Frontal cortex (tissue), 4 donors: Measurements from ENCODE around the gene SOS1. TPM values are rescaled to one million over a fixed set of nuclear protein-coding genes. Genes with fewer than 3 reads are reported as not detected.
A peak's percentile ranks its signal among the peaks of the same experiment; 100 is the strongest.
"Not testable (repeated sequence)": the region's sequence is repeated elsewhere in the genome, so short reads cannot be mapped to it uniquely, and the experiment has no call there.

Experiments used
- DNase-seq, 2 donors: peaks; one replicate each; pipeline ENCODE4 v3.0.0; 2012; ENCODE audit warnings: low spot score in 2 of 2
- FAIRE-seq: peaks from 2 replicates; lab custom pipeline; 2012; peaks lifted over from hg19 to GRCh38; lab: Jason Lieb, UNC
- total RNA-seq: library from RNA; depleted of rRNA; stranded (reverse); fragments of >200 nt; gene quantifications from one replicate; pipeline ENCODE4 v1.2.3, GENCODE V29; 2014
- donor health status: control.
- donor health status: control.
- donor health status: control.

SOS1 gene
- total RNA-seq, 1 donor from 2014 or later: 26.5 TPM

DNA sequence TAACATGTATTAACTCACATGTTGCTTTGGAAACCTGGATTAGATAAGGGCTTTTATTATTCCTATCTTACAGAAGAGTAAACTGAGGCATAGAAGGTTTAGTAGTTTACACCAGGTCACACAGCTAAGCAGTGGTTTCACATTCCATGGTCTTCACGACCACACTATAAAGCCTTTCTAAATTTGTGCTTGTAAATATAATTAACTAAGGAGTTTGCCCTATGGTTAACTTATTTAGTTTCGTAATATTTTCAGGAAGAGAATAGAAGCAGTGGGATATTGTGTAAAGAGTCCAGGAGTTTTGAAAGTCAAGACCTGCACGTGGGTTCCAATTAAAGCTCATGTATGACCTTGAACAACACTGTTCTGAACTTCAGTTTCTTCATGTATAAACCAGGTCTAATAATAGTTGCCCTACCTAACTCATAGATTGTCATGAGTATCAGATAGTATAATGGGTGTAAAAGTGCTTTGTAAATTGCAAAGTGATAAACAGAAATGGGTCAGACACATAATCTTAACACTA lies 19.5 kb upstream of the SOS1 start:
- FAIRE-seq (no peak), DNase-seq (no peak)

DNA sequence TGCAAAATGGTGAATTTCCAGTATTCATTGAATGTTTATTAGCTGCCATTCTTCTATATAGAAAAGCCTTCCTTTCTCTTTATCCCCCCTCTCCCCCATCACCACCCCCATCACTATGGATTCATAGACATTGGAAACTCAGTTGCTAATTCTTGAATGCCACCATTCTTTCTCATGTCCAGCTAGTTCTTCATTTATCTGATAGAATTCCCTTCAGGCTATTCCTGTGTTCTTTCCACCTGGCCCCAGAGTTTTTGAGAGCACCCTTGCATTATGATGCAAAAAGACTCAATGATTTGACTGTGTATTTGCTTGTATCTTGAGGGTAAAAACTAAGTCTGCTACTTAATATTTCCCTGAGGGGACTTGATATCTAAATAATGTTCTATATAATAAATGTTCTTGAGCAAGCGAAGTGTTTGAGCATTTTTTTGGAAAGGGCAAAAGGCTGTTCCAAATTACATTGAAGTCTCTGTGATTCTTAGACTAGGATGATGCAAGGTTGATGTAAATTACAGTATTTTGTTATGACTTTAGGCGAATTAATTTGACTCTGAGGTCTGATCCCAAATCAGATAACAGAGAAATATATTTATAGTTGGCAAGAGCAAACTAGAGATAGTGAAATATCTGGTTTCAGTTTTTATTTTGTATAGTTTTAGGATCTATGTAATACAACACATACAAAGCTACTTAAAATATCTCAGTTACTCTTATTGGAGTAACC lies 18.8 kb upstream of the SOS1 start:
- DNase-seq (no peak), FAIRE-seq (no peak)

DNA sequence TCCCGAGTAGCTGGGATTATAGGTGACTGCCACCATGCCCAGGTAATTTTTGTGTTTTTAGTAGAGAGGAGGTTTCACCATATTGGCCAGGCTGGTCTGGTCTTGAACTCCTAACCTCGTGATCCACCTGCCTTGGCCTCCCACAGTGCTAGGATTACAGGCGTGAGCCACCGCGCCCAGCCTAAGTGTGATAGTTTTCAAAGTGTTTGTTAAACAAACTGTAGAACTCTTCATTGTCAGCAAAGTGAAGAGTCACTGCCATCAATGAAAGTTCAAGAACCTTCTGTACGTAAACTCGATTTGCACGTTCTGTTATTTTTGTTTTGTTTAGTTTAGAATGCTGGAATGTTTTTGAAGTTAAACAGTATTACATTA lies 18.0 kb upstream of the SOS1 start:
- no peak for FAIRE-seq
- DNase-seq: no peak

DNA sequence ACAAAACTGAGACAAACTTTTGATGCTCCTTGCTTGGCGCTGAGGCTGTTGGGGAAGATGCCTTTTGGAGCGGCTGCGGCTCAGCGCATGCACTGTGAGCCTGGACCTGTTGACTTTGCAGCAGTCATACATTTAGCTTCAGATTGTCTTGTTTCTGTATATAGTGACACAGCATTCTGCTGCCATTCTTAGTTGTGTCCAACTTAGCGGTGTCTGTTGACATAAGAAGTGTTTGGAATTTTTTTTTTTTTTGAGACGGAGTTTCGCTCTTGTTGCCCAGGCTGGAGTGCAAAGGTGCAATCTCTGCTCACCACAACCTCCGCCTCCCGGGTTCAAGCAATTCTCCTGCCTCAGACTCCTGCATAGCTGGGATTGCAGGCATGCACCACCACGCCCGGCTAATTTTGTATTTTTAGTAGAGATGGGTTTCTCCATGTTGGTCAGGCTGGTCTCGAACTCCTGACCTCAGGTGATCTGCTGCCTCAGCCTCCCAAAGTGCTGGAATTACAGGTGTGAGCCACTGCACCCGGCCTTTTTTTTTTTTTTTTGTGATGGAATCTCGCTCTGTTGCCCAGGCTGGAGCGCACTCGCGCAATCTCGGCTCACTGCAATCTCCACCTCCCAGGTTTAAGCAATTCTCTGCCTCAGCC lies 17.5 kb upstream of the SOS1 start:
- FAIRE-seq, DNase-seq: not testable (repeated sequence)

DNA sequence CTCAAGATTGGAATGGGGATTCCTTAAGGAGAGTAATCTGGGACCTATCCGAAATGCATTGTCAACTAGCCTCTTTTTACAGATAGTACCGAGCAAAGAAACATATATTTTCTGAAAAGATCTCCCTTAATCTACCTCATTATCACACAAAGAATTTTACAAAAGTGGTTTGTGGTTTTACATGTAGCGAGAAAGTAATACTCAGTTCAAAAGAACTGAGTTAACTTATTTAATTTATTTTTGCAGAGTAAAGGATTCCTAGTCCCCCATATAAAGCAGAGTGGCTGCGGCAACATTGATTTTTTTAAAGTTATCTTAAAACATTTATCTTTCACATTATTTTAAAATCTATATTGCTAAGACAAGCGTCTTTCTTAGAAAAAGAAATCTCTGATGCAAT lies 15.9 kb upstream of the SOS1 start:
- no peak for FAIRE-seq

DNA sequence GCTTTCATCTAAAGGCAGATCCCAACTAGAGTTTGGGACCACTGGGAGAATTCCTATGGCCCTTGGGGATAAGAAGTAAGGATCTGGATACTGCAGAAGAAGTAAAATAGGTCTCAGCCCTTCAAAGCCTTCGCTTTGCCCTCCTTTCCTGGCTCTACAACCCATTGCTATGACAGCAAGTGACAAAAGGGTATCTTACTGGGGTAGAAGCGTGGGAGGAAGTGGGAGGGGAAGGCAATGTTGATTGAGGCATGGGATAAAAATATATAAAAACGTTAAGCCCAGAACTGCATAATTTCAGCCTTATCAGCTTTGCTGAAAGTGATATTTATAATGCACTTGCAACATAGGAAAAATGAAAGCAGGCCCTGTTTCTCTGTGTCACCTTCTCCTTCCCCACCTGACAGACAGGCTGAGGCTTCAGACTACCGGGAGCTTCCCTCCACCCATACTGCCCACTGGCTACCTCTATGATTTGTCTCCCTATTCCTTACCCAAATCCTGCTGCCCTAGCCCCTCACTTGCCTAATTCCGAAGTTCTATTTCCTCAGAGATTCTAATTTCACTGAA lies 14.9 kb upstream of the SOS1 start:
- FAIRE-seq (no peak), DNase-seq (no peak)

More for the DNA sequence above, 15.9 kb upstream of the SOS1 start:
- DNase-seq: no peak

DNA sequence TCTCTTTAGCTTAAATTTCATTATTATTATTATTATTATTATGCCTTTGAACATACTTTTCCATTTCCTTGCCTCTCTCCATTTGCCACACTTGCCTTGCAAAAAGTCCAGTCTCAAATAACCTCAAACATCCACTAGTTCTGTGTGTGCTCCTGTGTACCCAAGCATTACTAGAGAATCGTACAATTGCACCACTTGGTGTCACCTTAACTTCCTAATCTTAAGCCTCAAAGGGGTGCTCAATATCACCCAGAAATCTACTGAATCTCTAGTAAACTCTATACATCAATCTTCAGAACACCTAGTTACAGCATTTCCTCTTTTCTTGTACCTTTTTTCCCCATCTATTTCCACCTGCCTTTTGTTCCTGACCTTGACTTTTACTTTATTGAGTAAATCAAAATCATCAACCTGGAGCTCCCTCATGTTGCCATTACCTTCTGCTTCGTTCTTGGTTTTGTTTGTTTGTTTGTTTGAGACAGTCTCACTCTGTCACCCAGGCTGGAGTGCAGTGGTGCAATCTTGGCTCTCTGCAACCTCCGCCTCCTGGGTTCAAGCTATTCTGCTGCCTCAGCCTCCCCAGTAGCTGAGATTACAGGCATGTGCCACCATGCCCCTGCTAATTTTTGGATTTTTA lies 12.5 kb upstream of the SOS1 start:
- no peak for FAIRE-seq

DNA sequence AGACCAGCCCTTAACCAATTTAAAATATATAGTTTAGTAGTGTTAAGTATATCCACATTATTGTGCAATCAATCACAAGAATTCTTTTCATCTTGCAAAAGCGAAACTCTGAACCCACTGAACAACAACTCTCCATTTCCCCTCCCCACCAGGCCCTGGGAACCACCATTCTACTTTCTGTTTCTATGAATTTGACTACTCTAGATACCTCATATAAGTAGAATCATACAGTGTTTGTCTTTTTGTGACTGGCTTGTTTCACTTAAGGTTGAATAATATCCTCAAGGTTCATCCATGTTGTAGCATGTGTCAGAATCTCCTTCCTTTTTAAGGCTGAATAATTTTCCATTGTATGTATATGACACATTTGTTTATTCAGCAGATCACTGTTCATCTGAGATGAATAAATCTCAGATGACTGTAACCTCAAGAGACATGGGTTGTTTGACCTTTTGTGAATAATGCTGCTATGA lies 8.1 kb upstream of the SOS1 start:
- DNase-seq (no peak), FAIRE-seq (no peak)

More for the DNA sequence above, 12.5 kb upstream of the SOS1 start:
- DNase-seq: no peak

DNA sequence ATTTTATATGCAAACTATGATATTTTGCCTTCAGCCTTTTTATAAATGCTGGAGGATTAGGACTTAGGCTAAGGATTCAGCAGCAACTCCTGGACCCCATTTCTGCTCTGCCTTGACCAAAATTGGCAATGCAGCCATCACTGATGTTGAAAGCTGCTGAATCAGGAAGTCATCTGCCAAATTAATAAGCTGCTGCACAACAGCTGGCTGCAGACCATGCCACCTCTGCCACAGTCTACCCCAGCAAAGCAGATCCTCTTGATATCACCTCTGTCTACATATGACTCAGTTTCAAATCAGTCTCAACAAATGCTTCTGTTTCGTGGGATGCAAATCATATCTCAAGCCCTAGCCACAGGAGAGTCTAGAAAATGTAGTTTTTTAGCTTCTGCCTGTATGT lies 7.1 kb upstream of the SOS1 start:
- FAIRE-seq: no peak
- no peak for DNase-seq

DNA sequence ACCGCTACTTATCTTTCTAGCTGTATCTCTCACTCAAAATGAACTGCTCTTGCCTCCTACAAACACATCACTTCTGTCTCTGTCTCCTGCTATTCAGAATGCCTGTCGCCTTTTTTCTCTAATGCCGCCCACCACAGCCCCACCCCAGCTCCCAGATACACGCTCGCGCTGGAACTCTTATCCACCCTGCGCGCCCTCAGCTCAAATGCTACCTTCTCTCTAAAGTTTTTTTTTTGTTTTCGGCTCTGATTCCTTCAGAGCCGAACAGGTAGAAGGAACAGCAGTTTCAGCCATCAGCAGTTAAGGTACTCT lies 3.9 kb upstream of the SOS1 start:
- DNase-seq (no peak), FAIRE-seq (no peak)

DNA sequence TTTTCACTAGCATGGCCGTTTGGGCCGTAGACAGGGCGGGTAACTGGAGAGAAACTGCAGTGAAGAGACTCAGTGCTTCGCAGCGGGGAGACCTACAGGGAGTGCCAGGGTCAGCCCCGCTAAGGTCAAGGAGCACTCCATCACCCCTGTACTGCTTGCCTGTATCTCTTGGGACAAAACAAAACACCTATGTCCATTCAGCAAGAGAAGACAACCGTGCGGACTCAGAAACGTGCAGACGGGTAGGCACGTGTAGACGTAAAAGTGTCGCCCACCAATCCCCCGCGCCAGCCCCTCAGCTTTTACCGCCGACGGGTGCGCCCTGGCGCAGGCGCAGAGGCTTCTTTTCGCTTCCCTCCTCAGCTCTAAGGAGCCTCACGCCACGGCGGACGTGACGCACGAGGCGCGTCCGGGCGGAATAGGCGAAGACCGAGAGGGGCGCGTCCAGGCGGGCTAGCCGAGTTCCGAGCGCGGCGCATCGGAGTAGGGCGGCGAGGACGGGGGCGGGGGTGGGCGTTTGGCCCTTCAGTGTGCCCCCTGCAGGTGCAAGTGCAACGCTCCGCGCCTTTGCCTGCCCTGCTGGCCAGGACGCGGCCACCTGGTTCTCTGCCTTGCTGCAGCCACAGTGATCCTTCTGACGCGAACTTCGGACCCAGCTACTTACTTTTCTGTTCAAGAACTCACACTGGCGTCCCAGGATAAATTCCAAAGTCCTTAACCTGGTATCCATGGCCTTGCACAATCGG lies 3.3 kb upstream of the SOS1 start:
- DNase-seq (peak; percentile 79 to 86), FAIRE-seq (no peak)

DNA sequence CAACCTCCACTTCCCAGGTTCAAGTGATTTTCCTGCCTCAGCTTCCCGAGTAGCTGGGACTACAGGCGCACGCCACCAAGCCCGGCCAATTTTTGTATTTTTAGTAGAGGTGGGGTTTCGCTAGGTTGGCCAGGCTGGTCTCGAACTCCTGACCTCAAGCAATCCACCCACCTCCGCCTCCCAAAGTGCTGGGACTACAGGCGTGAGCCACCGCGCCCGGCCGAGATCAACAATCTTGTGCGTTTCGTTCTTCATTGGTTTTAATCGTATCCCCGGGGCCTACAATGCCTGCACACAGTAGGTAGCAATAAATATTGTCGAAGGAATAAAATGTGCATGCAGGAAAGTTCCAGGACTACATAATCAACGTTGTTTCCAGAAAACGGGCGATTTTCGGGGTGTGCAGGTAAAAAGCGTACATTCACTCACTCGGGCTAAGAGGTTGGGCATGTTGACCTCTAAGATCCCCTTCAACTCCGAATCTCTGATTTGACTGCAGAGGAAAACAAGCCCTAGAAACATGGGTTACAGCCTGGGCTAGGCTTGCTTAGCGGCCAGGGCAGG lies 2.7 kb upstream of the SOS1 start:
- DNase-seq (no peak), FAIRE-seq (no peak)

DNA sequence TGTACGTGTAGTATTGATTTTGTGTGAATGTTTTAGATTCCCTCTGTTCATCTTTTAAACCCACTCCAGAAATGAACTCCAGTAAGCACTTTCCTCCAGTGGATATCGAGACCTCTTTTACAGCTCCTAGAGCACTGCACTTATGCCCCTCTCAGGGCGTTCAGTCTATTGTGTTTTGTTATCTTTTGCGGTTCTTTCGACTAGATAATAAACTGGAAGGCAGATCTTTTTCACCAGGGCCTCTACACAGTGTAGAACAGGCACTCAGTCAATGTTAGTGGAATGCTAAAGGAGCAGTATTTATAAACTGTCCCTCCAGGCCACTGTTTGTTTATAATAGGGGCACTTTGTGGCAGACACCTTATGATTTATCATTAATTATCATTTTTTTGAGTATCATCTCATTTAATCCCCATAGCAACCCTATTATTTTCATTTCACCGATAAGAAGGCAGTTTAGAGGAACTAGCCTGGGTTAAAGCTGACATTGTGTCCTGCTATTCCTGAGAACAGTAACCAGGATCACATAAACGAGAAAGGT lies 742 bp upstream of the SOS1 start:
- peak in 1 of 2 donors; percentile 28 for DNase-seq
- no peak for FAIRE-seq

DNA sequence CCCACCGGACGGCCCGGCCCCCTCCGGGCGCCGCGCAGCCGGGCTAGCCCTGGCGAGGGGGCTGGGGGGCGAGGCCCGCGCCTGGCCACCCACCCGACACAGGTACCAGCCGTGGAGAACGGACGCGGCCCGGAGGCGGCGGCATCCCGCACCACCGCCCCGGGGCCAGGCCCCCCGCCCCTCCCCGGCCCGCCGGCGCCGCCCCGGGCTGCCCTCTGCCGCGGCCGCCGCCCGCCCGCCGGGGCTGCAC lies 405 bp downstream of the SOS1 start:
- DNase-seq (no peak), FAIRE-seq (no peak)

DNA sequence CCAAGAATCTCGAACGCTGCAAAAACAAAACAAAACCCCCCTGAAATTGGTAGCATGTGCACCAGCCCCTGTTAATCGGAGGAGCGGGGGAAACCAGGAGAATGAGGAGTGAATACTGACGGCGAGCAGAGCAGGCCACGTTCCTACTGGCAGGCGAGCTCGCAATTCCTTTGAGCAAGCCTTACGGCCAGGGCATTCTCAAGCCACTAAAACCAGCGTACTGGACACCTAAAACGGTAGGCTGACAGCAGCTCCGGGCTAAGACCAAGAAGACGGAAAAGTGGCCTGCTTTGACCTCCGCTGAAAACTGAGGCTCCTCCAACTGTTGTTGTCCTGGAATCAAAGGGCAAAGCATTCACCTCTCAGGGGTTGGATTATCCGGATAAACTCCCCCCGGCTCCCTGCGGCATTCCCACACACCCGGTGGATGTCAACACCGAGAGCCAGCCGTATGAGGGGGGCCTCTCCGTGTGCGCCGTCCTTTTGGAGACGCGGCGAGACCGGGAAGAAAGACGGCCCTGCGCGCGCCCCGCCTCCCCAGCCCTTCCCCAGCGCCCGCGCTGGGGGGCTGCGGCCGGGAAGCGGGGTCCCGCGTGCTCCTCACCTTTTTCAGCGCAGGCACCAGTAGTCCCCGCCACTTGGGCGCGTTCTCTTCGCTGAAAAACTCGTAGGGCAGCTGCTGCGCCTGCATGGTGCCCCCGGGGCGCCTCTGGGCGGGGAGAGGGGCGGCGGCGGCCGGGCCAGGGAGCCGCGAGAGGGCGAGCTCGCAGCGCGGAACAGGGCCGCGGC lies 925 bp downstream of the SOS1 start:
- FAIRE-seq: no peak
- peak; percentile 73 to 82 for DNase-seq

DNA sequence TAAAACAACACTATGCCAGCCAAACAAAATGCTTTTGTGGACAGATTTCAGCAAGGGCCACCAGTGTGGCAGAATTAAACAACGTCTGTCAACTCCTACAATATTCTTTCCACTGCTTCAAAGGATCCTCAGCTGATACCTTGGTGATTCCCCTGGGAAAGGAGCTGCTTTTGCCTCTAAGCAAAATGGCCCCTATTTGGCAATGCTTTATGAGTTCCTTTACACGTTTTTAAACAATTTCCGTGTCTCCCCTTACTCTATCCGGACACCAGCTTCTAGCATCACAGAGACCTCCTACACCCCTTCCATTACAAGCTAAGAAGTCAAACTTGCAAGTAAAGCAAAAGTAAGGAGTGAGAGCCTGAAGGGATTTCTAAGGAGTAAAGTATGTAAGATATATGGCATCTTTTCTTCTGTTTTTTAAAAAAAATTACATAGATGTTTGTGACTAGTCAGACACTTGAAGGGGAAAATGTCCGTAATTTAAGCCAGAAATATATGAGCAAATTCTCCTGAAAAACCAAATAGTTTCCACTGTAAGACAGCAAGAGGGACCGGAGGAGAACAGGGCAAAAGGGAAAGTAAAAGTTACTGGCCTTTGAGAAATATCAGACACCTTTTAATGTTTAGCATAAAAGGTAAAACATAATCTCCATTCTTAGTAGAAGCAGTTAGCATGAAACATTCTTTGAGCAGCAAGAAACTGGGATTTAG lies 1.9 kb downstream of the SOS1 start:
- no peak for FAIRE-seq
- DNase-seq: no peak

DNA sequence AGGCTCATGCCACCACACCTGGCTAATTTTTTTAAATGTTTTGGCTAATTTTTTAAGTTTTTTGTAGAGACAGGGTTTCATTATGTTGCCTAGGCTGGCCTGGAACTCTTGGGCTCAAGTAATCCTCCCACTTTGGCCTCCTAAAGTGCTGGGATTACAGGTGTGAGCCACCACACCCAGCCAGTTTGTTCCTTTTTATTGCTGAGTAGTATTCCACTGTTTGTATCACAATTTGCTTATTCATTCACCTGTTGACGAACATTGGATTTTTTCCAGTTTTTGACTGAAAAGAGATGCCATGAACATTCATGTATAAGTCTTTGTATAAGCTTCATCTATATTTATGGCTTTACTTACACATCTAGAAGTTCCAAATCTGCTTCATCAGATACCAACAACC lies 5.3 kb downstream of the SOS1 start:
- FAIRE-seq (no peak), DNase-seq (no peak)

DNA sequence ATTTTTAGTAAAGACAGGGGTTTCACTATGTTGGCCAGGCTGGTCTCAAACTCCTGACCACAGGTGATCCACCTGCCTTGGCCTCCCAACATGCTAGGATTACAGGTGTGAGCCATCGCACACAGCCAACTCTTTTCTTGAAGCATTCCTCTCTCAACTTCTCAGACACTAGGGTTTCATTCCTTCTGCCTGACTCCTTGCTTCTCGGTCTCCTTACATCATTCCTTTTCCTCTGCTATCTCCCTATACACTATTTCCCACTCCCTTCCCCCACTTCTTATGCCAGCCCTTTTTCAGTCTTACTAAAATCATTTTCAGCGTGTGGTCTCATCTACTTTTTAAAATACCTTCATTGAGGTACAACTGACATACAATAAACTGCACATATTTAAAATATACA lies 6.1 kb downstream of the SOS1 start:
- DNase-seq: no peak
- no peak for FAIRE-seq
